Central memory CD4-positive, alpha-beta T cell (primary cell): Measurements from ENCODE around the gene BNC2.

Experiments
- DNase-seq: peaks from one replicate; pipeline ENCODE4 v3.0.0; 2022

Gene BNC2

GRCh38 chr9:16869131-16869881 lies 1.2 kb downstream of the BNC2 start:
- DNase-seq: no peak

- DNase-seq: no peak
Measured at GRCh38 chr9:16868701-16869100, 1.8 kb downstream of the BNC2 start.

- no peak for DNase-seq
Measured at GRCh38 chr9:16867576-16868311, 2.7 kb downstream of the BNC2 start.

- no peak for DNase-seq
Measured at GRCh38 chr9:16866587-16866986, 3.9 kb downstream of the BNC2 start.

GRCh38 chr9:16864649-16865434 lies 5.6 kb downstream of the BNC2 start:
- DNase-seq: no peak

- no peak for DNase-seq
Measured at GRCh38 chr9:16848179-16848578, 22.3 kb downstream of the BNC2 start.

GRCh38 chr9:16846986-16847385 lies 23.5 kb downstream of the BNC2 start:
- no peak for DNase-seq

GRCh38 chr9:16846367-16846766 lies 24.1 kb downstream of the BNC2 start:
- DNase-seq: no peak

GRCh38 chr9:16834817-16835216 lies 35.7 kb downstream of the BNC2 start:
- DNase-seq: no peak

- no peak for DNase-seq
Measured at GRCh38 chr9:16833296-16833835, 37.1 kb downstream of the BNC2 start.

GRCh38 chr9:16832101-16832500 lies 38.4 kb downstream of the BNC2 start:
- no peak for DNase-seq

- DNase-seq: no peak
Measured at GRCh38 chr9:16830806-16831205, 39.7 kb downstream of the BNC2 start.

GRCh38 chr9:16828340-16829281 lies 41.9 kb downstream of the BNC2 start:
- no peak for DNase-seq

GRCh38 chr9:16825971-16826625 lies 44.4 kb downstream of the BNC2 start:
- no peak for DNase-seq

GRCh38 chr9:16825331-16825725 lies 45.1 kb downstream of the BNC2 start:
- DNase-seq: no peak

GRCh38 chr9:16824545-16825330 lies 45.7 kb downstream of the BNC2 start:
- no peak for DNase-seq

- no peak for DNase-seq
Measured at GRCh38 chr9:16823906-16824305, 46.6 kb downstream of the BNC2 start.

GRCh38 chr9:16821344-16821743 lies 49.1 kb downstream of the BNC2 start:
- DNase-seq: no peak

- DNase-seq: no peak
Measured at GRCh38 chr9:16817514-16817913, 53.0 kb downstream of the BNC2 start.

- no peak for DNase-seq
Measured at GRCh38 chr9:16817002-16817401, 53.5 kb downstream of the BNC2 start.

GRCh38 chr9:16816011-16816410 lies 54.5 kb downstream of the BNC2 start:
- no peak for DNase-seq
